GM19438 (cell line): ENCODE results near the gene CYB5R4.
"Not testable (repeated sequence)": the region's sequence is repeated elsewhere in the genome, so short reads cannot be mapped to it uniquely, and the experiment has no call there.

Source experiments
- ATAC-seq: cut with Tn5 transposase; IDR thresholded peaks from one replicate; pipeline ENCODE4 v1.9.1; 2021; ENCODE audit warnings: low read depth; ENCODE audit not compliant: unreplicated experiment

CYB5R4 gene

DNA sequence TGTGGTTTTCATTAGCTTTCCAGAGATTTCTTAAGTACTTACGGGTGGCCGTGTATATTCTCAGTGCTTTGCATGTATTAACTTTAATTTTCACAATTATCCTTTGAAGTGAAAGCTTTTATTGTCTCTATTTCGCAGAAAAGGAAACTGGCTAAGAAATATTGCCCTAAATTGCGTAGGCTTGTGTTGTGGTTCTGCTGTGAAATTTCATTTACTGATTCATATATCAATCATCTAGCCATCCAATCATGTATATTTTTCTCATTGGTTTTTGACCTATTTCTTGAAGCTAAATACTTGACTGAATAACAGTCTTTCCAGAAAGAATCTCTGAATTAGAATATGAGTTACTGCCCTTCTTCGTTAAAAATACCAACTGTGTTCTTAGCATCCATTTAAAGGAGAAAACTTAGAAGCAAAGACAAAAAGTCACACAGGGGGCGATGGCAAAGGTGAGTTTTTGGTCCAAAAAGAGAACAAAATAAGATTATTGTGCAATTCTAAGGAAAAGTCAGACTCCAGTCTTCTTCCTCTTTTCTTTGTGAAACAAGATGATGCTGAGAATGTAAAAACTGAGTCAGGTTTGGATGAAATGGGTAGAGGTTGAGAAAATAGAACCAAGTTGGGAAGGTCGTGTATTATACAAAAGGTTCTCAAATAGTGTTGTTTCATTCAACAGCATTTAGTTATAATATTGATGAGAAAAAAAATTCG lies 1.4 kb downstream of the CYB5R4 start:
- no peak for ATAC-seq

DNA sequence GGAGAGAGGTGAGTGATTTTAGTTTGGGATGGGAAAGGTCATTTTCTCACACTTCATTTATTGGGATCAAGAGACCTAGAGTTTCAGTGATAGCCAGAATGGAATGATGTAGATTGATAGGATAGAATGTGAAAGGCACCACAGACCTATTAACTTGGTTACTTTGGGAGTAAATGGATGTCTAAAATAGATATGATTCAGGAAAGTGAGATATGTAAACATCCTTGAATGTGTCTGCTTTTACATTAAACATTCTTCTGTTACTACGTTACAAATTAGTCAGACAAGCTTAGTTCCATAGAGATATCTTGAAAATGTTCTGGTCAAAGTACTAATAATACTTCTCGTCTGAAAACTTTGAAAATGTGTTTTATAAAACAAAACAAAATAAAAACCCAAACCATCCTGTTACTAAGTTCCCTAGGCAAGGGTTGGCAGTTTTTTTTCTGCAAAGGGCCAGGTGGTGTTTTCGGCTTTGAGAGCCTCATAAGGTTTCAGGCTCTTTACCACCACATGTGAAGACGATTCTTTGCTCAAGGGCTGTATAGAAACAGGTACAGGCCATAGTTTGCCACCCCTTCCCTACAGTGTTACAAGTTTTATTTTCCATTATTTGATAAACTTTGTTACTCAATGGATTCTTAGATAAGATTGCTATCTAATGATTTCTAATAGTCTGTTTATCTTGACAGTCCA lies 3.4 kb downstream of the CYB5R4 start:
- no peak for ATAC-seq

DNA sequence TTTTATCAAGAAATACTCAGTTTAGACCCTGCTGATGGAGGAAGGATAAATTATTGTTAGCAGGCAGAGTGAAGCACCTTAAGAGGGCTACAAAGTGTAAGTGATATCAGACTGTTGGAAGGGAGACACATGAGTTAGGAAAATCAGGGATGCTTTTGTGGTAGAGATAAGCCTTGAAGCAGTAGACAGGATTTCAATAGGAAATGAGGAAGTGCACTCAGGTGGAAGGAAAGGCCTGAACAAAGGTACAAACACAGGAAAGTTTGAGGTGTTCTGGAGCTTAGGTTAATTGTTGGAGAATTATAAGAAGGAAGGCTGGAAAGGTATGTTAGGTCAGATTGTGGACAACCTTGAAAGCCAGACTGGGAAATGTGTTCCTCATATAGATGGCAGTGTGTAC lies 7.6 kb downstream of the CYB5R4 start:
- ATAC-seq: no peak

DNA sequence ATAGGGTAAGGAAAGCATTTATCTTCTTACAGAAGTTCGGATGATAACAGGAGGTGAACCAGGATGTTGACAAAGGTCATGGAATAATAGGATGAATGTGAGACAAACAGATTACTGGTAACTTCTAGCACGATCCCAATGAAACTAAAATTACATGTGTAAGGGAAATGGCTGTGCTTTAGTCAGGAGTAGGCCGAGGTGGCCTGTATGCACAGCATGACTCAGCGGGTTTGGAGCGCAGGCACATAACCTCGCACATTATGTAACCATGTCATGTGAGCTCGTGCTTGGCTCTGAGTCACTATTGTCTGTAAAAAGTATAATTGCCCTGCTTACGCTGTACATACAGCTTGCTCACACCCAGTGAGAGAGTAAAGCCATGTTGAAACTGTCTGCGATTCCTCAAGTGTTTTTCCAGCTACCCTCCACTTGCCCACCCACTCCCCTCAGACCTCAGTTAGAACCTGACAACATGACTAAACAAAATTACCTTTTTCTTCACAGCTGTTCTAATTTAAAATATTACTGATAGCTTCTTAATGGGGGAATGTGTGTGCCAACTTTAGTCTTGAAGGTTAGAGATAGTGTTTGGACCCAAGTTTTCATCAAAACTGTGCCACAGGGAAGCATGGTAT lies 8.2 kb downstream of the CYB5R4 start:
- ATAC-seq: no peak

DNA sequence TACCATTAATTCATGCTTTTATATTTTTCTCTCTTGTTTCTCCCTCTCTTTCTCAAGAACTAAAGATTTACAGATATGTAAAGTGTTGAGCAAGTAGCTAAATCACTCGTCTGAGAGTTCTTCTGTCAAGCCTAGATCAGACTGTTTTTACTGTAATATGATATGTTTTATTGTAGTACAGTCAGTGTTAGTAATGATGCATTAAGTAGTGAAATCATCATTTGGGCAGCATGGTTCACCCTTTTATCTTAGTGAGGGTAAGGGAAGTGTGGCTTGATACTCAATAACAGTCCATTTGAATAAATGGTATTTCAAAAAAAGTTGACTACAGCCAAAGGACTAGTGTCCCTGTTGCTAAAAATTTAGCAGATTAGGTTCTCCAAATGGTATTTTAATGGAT lies 9.2 kb downstream of the CYB5R4 start:
- no peak for ATAC-seq

DNA sequence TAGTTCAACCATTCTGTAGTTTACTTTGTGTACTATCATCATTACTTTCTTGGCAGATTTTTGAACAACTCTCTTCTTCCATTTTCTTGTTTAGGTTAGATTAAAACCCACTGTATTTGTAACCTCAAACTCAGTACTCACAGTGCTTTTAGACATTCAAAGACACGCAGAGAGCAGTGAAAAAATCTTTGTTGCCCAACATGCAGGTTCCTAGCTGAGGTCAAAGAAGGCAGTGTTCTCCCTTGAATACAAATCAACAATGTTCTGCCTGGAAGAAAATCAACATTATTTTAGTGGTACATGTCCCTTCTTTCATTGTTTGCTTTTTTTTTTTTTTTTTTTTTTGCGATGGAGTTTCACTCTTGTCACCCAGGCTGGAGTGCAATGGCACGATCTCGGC lies 11.2 kb downstream of the CYB5R4 start:
- no peak for ATAC-seq

DNA sequence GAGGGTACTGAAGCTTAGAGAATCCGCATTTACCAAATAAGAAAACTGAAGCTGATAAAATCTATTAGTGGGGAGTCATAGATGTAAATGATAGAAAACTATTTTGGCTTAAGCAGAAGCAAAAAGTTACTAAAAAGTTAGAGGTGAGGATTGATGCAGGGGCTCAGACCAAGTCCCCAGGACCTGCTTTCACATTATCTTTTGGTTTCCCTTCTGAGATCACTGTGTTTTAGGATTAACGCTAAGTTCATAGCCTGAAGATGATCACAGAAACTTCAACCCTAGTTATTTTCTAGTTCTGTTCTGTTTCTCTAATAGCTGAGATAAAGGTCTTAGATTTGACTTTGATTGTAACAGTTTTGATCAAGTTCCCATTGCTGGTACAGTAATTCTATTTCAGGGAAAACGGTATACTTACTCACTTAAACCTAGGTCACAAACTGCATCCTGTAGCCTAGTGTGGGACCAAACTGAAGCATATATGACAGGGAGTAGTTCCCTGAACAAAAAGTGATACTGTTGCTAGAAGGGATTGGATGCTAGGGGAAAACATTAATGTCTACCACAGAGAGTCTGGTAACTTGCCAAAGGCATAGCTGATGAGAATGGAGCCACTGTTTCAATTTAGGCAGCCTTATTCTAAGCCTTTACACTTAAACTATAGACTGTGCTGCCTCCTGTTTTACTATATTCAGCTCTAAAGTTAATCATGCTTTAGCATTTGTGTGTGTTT lies 13.1 kb downstream of the CYB5R4 start:
- ATAC-seq: no peak

DNA sequence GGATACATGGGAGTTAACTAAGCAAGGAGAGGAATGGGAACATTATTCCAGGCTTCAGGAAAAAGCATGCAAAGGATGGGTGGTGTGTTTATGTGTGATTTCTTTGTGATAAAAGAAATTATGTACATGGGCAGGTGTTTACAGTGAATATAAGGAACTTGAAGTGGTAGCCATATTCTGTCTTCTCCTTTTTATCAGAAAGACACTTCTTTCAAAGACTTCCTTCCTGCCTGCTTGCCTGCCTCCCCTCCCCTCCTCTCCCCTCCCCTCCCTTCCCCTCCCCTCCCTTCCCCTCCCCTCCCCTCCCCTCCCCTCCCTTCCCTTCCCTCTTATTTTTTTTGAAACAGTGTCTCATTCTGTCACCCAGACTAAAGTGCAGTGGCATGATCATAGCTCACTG lies 14.4 kb downstream of the CYB5R4 start:
- no peak for ATAC-seq

DNA sequence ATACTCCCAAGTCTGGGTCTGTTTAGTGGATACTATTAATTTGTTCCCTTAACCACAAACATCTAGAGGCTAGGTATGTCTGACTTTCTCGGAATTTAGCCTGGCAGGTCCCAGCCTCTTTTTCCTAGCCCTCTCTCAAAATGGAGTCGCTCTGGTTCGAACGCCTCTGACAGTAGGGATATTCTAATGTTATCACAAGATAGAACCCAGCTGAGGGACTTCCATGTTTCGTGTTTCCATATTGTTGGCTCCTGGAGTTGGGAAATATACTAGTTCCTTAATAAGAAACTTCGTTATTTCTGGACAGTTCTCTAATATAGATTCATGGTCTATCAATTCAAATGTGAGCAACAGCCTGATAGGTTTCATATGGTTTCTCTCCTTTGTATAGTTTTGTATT lies 16.4 kb downstream of the CYB5R4 start:
- ATAC-seq: no peak

DNA sequence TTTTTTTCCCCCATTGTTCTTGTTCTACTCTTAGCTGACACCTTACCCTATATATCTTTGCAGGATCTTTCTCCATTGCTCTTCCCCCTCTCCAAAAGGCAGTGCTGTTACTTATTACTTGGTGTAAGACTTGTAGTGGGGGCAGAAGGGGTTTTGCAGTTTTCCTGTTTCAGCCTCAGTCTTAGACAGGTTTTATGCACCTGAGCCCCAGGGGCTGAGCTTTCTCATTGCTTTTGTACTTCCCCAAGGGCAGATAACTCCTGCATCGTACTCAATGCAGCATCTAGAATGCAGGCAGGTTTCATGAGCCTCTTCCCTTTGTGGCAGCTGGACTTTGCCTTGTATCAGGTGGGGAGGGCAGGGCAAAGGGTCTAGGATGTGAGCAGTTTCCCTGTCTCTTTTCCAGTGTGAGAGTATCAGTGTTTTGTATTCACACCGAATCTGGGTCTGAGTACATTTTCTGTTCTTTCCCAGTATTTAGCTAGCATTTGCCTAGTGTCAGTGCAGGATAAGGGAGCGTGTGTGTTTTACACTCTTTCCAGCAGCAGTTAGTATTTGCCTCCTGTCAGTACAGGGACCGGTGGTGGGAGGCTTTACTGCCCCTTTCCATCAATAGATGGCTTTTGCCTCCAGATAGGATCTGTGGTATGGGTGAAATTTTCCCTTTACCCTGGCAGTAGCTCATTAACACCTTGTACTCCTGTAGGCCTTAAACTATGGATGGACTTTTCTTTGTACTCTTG lies 19.6 kb downstream of the CYB5R4 start:
- ATAC-seq: no peak

DNA sequence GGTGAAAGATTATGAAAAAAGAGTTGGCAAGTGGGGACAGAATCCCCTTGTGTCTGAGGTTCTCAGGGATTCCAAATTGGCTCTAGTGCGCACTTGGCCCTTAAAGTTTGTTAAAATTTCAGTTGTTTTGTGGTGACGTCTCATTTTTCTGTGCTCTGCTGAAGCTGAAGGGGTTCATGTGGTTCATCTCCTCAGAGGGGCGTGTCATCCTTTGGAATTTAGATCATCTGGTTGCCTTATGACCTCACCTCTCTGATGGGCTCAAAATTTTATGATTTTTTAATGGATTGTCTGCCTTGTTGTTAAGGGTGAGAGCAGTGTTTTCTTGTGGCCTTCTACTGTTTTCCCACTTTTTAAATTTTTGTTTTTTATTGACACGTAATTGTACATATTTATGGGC lies 20.3 kb downstream of the CYB5R4 start:
- ATAC-seq: no peak

DNA sequence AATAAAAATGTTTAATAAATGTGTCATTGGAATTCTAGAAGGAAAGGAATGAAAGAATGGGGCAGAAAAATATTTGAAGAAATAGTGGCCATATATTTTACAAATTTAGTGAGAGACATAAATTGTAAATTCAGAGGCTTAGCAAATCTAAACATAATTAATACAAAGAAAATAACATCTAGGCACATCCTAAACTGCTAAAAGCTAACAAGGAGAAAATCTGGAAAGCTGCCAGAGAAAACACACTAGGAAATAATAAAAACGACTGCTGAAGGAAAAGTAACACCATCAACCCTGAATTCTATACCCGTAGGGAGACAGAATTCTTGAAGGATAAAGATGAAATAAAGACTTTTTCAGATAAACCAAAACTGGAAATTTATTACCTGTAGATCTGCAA lies 23.8 kb downstream of the CYB5R4 start:
- ATAC-seq: no peak

DNA sequence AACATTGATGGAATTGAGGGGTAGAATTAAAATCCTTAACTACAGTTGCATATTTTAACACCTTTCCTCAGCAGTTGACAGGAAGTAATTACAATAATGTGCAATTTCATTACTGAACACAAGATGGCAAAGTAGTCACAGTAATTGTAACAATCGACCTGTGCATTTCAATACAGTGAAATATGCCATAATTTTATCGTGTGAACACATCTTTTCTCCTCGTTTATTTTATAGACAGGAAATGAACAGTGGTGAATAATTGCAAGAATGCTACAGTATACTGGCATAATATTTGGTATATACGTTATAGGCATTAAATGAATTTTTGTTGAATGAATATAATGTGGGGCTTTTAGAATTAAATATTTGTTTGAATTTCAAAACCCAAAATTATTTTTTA lies 25.0 kb downstream of the CYB5R4 start:
- peak; percentile 81 for ATAC-seq

DNA sequence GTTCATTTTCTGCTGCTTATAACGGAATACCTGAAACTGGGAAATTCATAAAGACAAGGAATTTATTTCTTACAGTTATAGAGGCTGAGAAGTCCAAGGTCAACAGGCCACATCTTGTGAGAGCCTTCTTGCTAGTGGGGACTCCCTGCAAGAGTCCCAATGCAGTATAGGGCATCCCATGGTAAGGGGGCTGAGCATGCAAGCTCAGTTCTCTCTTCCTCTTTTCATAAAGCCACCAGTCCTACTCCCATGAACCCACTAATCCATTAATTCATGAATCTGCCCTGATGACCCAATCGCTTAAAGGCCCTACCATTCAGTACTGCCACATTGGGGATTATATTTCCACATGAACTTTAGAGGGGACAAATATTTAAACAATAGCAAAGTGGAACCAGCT lies 26.5 kb downstream of the CYB5R4 start:
- ATAC-seq: no peak

DNA sequence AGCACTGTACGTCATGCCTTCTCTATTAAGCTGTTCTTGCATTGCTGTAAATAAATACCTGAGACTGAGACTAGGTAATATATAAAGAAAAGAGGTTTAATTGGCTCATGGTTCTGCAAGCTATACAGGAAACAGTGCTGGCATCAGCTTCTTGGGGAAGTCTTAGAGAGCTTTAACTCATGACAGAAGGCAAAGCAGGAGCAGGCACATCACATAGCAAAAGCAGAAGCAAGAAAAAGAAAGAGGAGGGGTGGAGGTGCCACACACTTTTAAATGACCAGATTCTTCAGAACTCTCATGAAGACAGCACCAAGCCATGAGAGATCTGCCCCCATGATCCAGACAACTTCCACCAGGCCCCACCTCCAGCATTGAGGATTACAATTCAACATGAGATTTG lies 30.1 kb downstream of the CYB5R4 start:
- ATAC-seq: no peak

DNA sequence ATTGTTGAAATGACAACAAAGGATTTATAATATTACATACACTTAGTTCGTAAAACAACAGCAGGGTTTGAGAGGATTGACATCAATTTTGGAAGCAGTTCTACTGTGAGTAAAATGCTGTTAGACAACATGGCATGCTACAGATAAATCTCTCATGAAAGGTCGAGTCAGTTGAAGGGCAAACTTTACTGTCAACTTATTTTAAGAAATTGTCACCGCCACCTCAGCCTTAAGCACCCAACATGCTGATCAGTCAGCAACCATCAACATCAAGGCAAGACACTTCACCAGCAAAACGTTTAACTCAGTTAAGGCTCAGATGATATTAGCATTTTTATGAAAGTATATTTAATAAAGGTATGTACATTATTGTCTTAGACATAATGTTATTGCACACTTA lies 31.0 kb downstream of the CYB5R4 start:
- ATAC-seq: no peak

DNA sequence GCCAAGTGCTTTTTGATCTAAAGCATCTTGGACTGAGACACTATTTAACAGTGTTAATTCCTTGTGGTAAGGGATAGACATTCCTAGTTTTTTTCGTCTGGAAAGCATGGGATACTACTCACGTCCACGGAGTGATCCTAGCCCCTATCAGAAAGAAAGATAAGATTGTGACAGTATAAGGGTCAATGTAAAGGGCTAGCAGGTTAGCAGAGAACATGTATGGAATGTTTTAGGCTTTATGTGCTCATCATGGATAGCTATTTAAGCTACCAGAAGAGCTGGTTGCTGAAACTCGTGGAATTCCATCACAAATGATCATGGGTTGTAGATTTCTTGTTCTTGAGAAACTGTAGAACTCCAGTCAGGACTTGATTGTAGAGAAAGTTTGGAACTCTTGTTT lies 32.1 kb downstream of the CYB5R4 start:
- no peak for ATAC-seq

DNA sequence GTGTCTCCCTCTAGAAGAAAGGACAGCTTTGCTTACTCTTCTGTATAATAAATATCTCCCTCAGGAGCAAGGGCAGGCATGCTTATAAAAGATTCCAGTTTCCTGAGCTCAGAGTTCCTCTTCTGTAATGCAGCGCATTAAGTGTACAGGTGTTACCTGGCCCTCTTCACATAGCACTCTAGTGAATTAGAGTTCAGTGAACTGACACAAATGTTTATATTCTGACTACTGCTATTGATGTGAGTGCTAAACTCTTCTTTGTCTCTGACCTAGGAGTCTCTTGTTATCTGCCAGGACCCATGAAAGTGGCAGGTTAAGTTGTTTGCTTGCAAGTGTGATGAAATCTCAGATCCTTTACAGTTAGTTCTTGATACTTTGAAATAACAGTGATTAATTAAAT lies 33.5 kb downstream of the CYB5R4 start:
- ATAC-seq: no peak

DNA sequence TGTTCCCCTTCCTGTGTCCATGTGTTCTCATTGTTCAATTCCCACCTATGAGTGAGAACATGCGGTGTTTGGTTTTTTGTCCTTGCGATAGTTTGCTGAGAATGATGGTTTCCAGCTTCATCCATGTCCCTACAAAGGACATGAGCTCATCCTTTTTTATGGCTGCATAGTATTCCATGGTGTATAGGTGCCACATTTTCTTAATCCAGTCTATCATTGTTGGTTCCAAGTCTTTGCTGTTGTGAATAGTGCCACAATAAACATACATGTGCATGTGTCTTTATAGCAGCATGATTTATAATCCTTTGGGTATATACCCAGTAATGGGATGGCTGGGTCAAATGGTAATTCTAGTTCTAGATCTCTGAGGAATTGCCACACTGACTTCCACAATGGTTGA lies 37.6 kb downstream of the CYB5R4 start:
- not testable (repeated sequence) for ATAC-seq

DNA sequence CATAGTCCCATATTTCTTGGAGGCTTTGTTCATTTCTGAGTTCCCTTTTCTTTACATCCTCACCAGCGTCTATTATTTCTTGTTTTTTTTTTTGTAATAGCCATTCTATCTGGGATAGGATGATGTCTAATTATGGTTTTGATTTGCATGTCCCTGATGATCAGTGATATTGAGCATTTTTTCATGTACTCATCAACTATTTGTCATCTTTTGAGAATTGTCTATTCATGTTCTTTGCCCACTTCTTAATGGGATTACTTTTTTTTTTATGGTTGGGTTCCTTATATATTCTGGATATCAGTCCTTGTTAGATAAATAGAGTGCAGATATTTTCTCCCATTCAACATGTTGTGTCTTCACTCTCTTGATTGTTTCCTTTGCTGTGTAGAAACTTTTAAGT lies 42.1 kb downstream of the CYB5R4 start:
- ATAC-seq: no peak

DNA sequence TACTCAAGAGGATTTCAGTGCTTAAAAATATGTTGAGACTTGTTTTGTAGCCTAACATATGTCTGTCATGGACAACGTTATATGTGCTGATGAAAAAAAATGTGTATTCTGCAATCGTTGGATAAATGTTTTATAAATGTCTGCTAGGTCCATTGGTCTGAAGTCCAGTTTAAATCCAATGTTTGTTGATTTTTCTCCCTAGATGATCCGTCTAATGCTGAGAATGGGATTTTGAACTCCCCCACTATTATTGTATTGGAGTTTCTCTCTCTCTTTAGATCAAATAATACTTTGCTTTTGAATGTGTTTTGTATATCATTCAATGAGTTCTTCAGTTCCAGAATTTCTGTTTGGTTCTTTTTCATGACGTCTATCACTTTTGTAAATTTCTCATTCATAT lies 44.9 kb downstream of the CYB5R4 start:
- ATAC-seq: no peak
